ENCODE measurements around the gene EEFSEC.

The EEFSEC gene

GRCh38 chr3:128277378-128278069, 124.2 kb downstream of the EEFSEC start:
- TF ChIP-seq CTCF (IDR thresholded peaks at IDR 0.05; ENCODE audit: low read depth, low read length), result no peak
- TF ChIP-seq MYC (IDR thresholded peaks at IDR 0.05; ENCODE audit: low read depth, low read length), result no peak
- no peak for TF ChIP-seq POLR2A (IDR thresholded peaks at IDR 0.05; ENCODE audit: extremely low read depth, insufficient read length)
- no peak for TF ChIP-seq MAX (IDR thresholded peaks at IDR 0.05; ENCODE audit: low read depth, low read length)
- no peak overlapping the region for H3K4me3 ChIP-seq (ENCODE audit: low read depth, low read length)
- no peak for DNase-seq (ENCODE audit: low read depth)

GRCh38 chr3:128278130-128278529, 124.8 kb downstream of the EEFSEC start:
- no peak overlapping the region for H3K4me3 ChIP-seq (ENCODE audit: low read depth, low read length)
- TF ChIP-seq MAX (IDR thresholded peaks at IDR 0.05; ENCODE audit: low read depth, low read length) (no peak), CTCF (IDR thresholded peaks at IDR 0.05; ENCODE audit: low read depth, low read length) (no peak), MYC (IDR thresholded peaks at IDR 0.05; ENCODE audit: low read depth, low read length) (no peak), POLR2A (IDR thresholded peaks at IDR 0.05; ENCODE audit: extremely low read depth, insufficient read length) (no peak)
- no peak for DNase-seq (ENCODE audit: low read depth)

- no peak overlapping the region for H3K4me3 ChIP-seq (ENCODE audit: low read depth, low read length)
- TF ChIP-seq CTCF (IDR thresholded peaks at IDR 0.05; ENCODE audit: low read depth, low read length) (no peak), MAX (IDR thresholded peaks at IDR 0.05; ENCODE audit: low read depth, low read length) (no peak), MYC (IDR thresholded peaks at IDR 0.05; ENCODE audit: low read depth, low read length) (no peak), POLR2A (IDR thresholded peaks at IDR 0.05; ENCODE audit: extremely low read depth, insufficient read length) (no peak)
- DNase-seq (ENCODE audit: low read depth), result no peak
Observed at GRCh38 chr3:128278761-128279600, 125.7 kb downstream of the EEFSEC start.

- TF ChIP-seq POLR2A (IDR thresholded peaks at IDR 0.05; ENCODE audit: extremely low read depth, insufficient read length), result no peak
- TF ChIP-seq CTCF (IDR thresholded peaks at IDR 0.05; ENCODE audit: low read depth, low read length), result no peak
- TF ChIP-seq MYC (IDR thresholded peaks at IDR 0.05; ENCODE audit: low read depth, low read length), result no peak
- no peak for TF ChIP-seq MAX (IDR thresholded peaks at IDR 0.05; ENCODE audit: low read depth, low read length)
- no peak for DNase-seq (ENCODE audit: low read depth)
- no peak overlapping the region for H3K4me3 ChIP-seq (ENCODE audit: low read depth, low read length)
Observed at GRCh38 chr3:128279601-128279880, 126.3 kb downstream of the EEFSEC start.

- no peak for DNase-seq (ENCODE audit: low read depth)
Observed at GRCh38 chr3:128280481-128281052, 127.3 kb downstream of the EEFSEC start.

More at GRCh38 chr3:128280481-128281052, 127.3 kb downstream of the EEFSEC start:
- TF ChIP-seq MAX (IDR thresholded peaks at IDR 0.05; ENCODE audit: low read depth, low read length), result no peak
- TF ChIP-seq CTCF (IDR thresholded peaks at IDR 0.05; ENCODE audit: low read depth, low read length), result no peak
- no peak for TF ChIP-seq MYC (IDR thresholded peaks at IDR 0.05; ENCODE audit: low read depth, low read length)
- TF ChIP-seq POLR2A (IDR thresholded peaks at IDR 0.05; ENCODE audit: extremely low read depth, insufficient read length), result no peak
- no peak overlapping the region for H3K4me3 ChIP-seq (ENCODE audit: low read depth, low read length)

Measured in NB4 (cell line).